ENCODE results near the gene FUT6. TPM values are rescaled to one million over a fixed set of nuclear protein-coding genes. Genes with fewer than 3 reads are reported as not detected.
A peak's percentile ranks its signal among the peaks of the same experiment; 100 is the strongest.
"Not testable (repeated sequence)": the region's sequence is repeated elsewhere in the genome, so short reads cannot be mapped to it uniquely, and the experiment has no call there.

Gene FUT6
- total RNA-seq, 1 donor: not detected

GRCh38 chr19:5793188-5793587 lies 46.3 kb downstream of the FUT6 start:
- Histone ChIP-seq H3K4me3 (ENCODE audit: low read length) (no peak overlapping the region), H3K27me3 (ENCODE audit: insufficient read depth, low read length) (no peaks in the 10 kb centered on the region), H3K4me1 (ENCODE audit: insufficient read depth, low read length) (peaks cover 10% of the 10 kb centered on the region), H3K9me3 (ENCODE audit: low read depth, low read length) (no peaks in the 10 kb centered on the region)

- Histone ChIP-seq H3K9me3 (ENCODE audit: low read depth, low read length) (no peaks in the 10 kb centered on the region), H3K27me3 (ENCODE audit: insufficient read depth, low read length) (no peaks in the 10 kb centered on the region), H3K4me3 (ENCODE audit: low read length) (no peak overlapping the region), H3K4me1 (ENCODE audit: insufficient read depth, low read length) (peaks cover 10% of the 10 kb centered on the region)
Observed at GRCh38 chr19:5792224-5792623, 47.3 kb downstream of the FUT6 start.

- no peaks in the 10 kb centered on the region for H3K27me3 ChIP-seq (ENCODE audit: insufficient read depth, low read length)
- no peaks in the 10 kb centered on the region for H3K9me3 ChIP-seq (ENCODE audit: low read depth, low read length)
- peak within 1 kb of the TSS; percentile 65 for H3K4me3 ChIP-seq (ENCODE audit: low read length)
- peaks cover 10% of the 10 kb centered on the region for H3K4me1 ChIP-seq (ENCODE audit: insufficient read depth, low read length)
Observed at GRCh38 chr19:5790559-5791520, 48.7 kb downstream of the FUT6 start, which contains the start of gene DUS3L. DUS3L (minus strand) TSS chr19:5791163; CDS start chr19:5791141, 22 bp downstream.

- Histone ChIP-seq H3K9me3 (ENCODE audit: low read depth, low read length) (no peaks in the 10 kb centered on the region), H3K4me1 (ENCODE audit: insufficient read depth, low read length) (peaks cover 10% of the 10 kb centered on the region), H3K27me3 (ENCODE audit: insufficient read depth, low read length) (no peaks in the 10 kb centered on the region), H3K4me3 (ENCODE audit: low read length) (peak overlapping the region; percentile 65)
Observed at GRCh38 chr19:5789886-5790558, 49.5 kb downstream of the FUT6 start.

- Histone ChIP-seq H3K9me3 (ENCODE audit: low read depth, low read length) (no peaks in the 10 kb centered on the region), H3K27me3 (ENCODE audit: insufficient read depth, low read length) (no peaks in the 10 kb centered on the region), H3K4me1 (ENCODE audit: insufficient read depth, low read length) (peaks cover 10% of the 10 kb centered on the region)
Observed at GRCh38 chr19:5789351-5789761, 50.1 kb downstream of the FUT6 start.

GRCh38 chr19:5788422-5788821 lies 51.1 kb downstream of the FUT6 start:
- Histone ChIP-seq H3K9me3 (ENCODE audit: low read depth, low read length) (no peaks in the 10 kb centered on the region), H3K27me3 (ENCODE audit: insufficient read depth, low read length) (no peaks in the 10 kb centered on the region), H3K4me3 (ENCODE audit: low read length) (no peak overlapping the region), H3K4me1 (ENCODE audit: insufficient read depth, low read length) (peaks cover 10% of the 10 kb centered on the region)

More at GRCh38 chr19:5789351-5789761, 50.1 kb downstream of the FUT6 start:
- no peak overlapping the region for H3K4me3 ChIP-seq (ENCODE audit: low read length)

GRCh38 chr19:5787409-5788182 lies 51.9 kb downstream of the FUT6 start:
- no peaks in the 10 kb centered on the region for H3K9me3 ChIP-seq (ENCODE audit: low read depth, low read length)
- H3K27me3 ChIP-seq (ENCODE audit: insufficient read depth, low read length): no peaks in the 10 kb centered on the region
- no peak overlapping the region for H3K4me3 ChIP-seq (ENCODE audit: low read length)
- H3K4me1 ChIP-seq (ENCODE audit: insufficient read depth, low read length): peaks cover 10% of the 10 kb centered on the region

- Histone ChIP-seq H3K4me3 (ENCODE audit: low read length) (no peak overlapping the region), H3K4me1 (ENCODE audit: insufficient read depth, low read length) (peaks cover 10% of the 10 kb centered on the region), H3K9me3 (ENCODE audit: low read depth, low read length) (no peaks in the 10 kb centered on the region), H3K27me3 (ENCODE audit: insufficient read depth, low read length) (no peaks in the 10 kb centered on the region)
Observed at GRCh38 chr19:5786593-5787408, 52.7 kb downstream of the FUT6 start.

GRCh38 chr19:5785423-5785822 lies 54.1 kb downstream of the FUT6 start:
- H3K9me3 ChIP-seq (ENCODE audit: low read depth, low read length): no peaks in the 10 kb centered on the region
- H3K4me3 ChIP-seq (ENCODE audit: low read length): no peak overlapping the region
- H3K4me1 ChIP-seq (ENCODE audit: insufficient read depth, low read length): peaks cover 9% of the 10 kb centered on the region
- H3K27me3 ChIP-seq (ENCODE audit: insufficient read depth, low read length): no peaks in the 10 kb centered on the region

- Histone ChIP-seq H3K4me3 (ENCODE audit: low read length) (no peak within 1 kb of the TSS), H3K9me3 (ENCODE audit: low read depth, low read length) (no peaks in the 10 kb centered on the region), H3K27me3 (ENCODE audit: insufficient read depth, low read length) (no peaks in the 10 kb centered on the region), H3K4me1 (ENCODE audit: insufficient read depth, low read length) (peaks cover 1% of the 10 kb centered on the region)
Observed at GRCh38 chr19:5784581-5785147, 54.8 kb downstream of the FUT6 start, which contains the start of gene PRR22. PRR22 (minus strand) TSS chr19:5784746; CDS start chr19:5784660, 86 bp downstream.

GRCh38 chr19:5782945-5783919 lies 56.3 kb downstream of the FUT6 start:
- no peaks in the 10 kb centered on the region for H3K9me3 ChIP-seq (ENCODE audit: low read depth, low read length)
- H3K4me3 ChIP-seq (ENCODE audit: low read length): no peak overlapping the region
- H3K4me1 ChIP-seq (ENCODE audit: insufficient read depth, low read length): no peaks in the 10 kb centered on the region
- H3K27me3 ChIP-seq (ENCODE audit: insufficient read depth, low read length): no peaks in the 10 kb centered on the region

GRCh38 chr19:5782322-5782721 lies 57.2 kb downstream of the FUT6 start:
- H3K4me1 ChIP-seq (ENCODE audit: insufficient read depth, low read length): no peaks in the 10 kb centered on the region
- no peaks in the 10 kb centered on the region for H3K27me3 ChIP-seq (ENCODE audit: insufficient read depth, low read length)
- H3K9me3 ChIP-seq (ENCODE audit: low read depth, low read length): no peaks in the 10 kb centered on the region
- H3K4me3 ChIP-seq (ENCODE audit: low read length): no peak overlapping the region

- H3K27me3 ChIP-seq (ENCODE audit: insufficient read depth, low read length); H3K4me3 ChIP-seq (ENCODE audit: low read length); H3K9me3 ChIP-seq (ENCODE audit: low read depth, low read length); H3K4me1 ChIP-seq (ENCODE audit: insufficient read depth, low read length): not testable (repeated sequence)
Observed at GRCh38 chr19:5780916-5781315, 58.6 kb downstream of the FUT6 start.

Measured in mononuclear cell (primary cell).